Measurements from ENCODE around the gene MAX.

GRCh38 chr14:65074449-65075150, 27.7 kb downstream of the MAX start:
- TF ChIP-seq ZNF384 (IDR thresholded peaks at IDR 0.05; ENCODE audit: low read depth, low read length), result no peak
- TF ChIP-seq ARNT (IDR thresholded peaks at IDR 0.05), result no peak
- no peak for TF ChIP-seq ZNF609 (CRISPR knock-in tag; IDR thresholded peaks at IDR 0.05; ENCODE audit: borderline replicate concordance)
- no peak for TF ChIP-seq MAX (CRISPR knock-in tag; IDR thresholded peaks at IDR 0.05)
- no peak for TF ChIP-seq ZNF133 (CRISPR knock-in tag; IDR thresholded peaks at IDR 0.05)
- no peak for TF ChIP-seq ZNF717 (CRISPR knock-in tag; IDR thresholded peaks at IDR 0.05)
- TF ChIP-seq CUX1 (CRISPR knock-in tag; IDR thresholded peaks at IDR 0.05), result no peak
- TF ChIP-seq RCOR1 (IDR thresholded peaks at IDR 0.05; ENCODE audit: borderline replicate concordance in 1 of 2, low read depth in 2 of 2, low read length in 2 of 2), result no peak
- no peak for TF ChIP-seq RERE (CRISPR knock-in tag; IDR thresholded peaks at IDR 0.05; ENCODE audit: borderline replicate concordance)

Measured in K562 (cell line).